ENCODE results near the gene ADAM12. TPM values are rescaled to one million over a fixed set of nuclear protein-coding genes. Genes with fewer than 3 reads are reported as not detected.

Gene ADAM12
- total RNA-seq, 1 experiment from 2014 or later = 0.24 TPM

GRCh38 chr10:126027692-126028091 is 360.6 kb downstream of the ADAM12 start:
- H3K79me1 ChIP-seq (ENCODE audit: insufficient read depth, low read depth, low read length, poor library complexity, severe bottlenecking) = no peaks in the 10 kb centered on the region
- H3K27ac ChIP-seq (ENCODE audit: insufficient read length, low read depth, low read length) = no peak overlapping the region
- no peak overlapping the region for H2AFZ ChIP-seq (ENCODE audit: low read length)
- no peaks in the 10 kb centered on the region for H3K23me2 ChIP-seq (ENCODE audit: insufficient read length, low read depth, low read length, poor library complexity, severe bottlenecking)
- H3K9ac ChIP-seq (ENCODE audit: extremely low read depth, insufficient read length, low read length) = no peak overlapping the region
- H4K91ac ChIP-seq (ENCODE audit: insufficient read length, low read depth, low read length) = no peak overlapping the region
- H4K20me1 ChIP-seq (ENCODE audit: control insufficient read depth, insufficient read depth, insufficient read length) = no peaks in the 10 kb centered on the region
- no peaks in the 10 kb centered on the region for H3K27me3 ChIP-seq (ENCODE audit: insufficient read depth, low read length)
- WGBS (ENCODE audit: extremely low coverage, insufficient read length, low lambda C conversion rate) = no CpG with 5 or more reads among the region's 1 CpG
- no peaks in the 10 kb centered on the region for H3K79me2 ChIP-seq (ENCODE audit: insufficient read depth, low read length)
- no peak overlapping the region for H3K14ac ChIP-seq (ENCODE audit: insufficient read depth, low read length)
- no peak for TF ChIP-seq CTCF (conservative IDR thresholded peaks at IDR 0.05)
- H2AK5ac ChIP-seq (ENCODE audit: insufficient read length, low read length) = no peak overlapping the region
- H3K4me2 ChIP-seq (ENCODE audit: insufficient read depth, insufficient read length, low read length) = no peak overlapping the region
- H4K5ac ChIP-seq (ENCODE audit: insufficient read length, low read depth, low read length) = no peak overlapping the region
- no peak overlapping the region for H3K4ac ChIP-seq (ENCODE audit: low read depth, low read length)
- no peaks in the 10 kb centered on the region for H3K9me3 ChIP-seq (ENCODE audit: control insufficient read depth, low read depth, low read length)
- Mint-ChIP-seq H3K27me3 (ENCODE audit: low read depth) (peaks cover 8% of the 10 kb centered on the region), H3K4me1 (0 out of 4 replicates have a peak, but pooled peaks cover 0 to 3% of the 10 kb centered on the region in 2 experiments), H3K4me3 (no peak overlapping the region), H3K36me3 (ENCODE audit: insufficient read depth in 1 of 3, low read depth in 3 of 3) (peaks cover 0 to 14% (median 8%) of the 10 kb centered on the region in 3 experiments; a peak in 4 of 7 replicates), H3K9me3 (peaks cover 18% of the 10 kb centered on the region in 2 experiments; a peak in 4 of 5 replicates), H3K27ac (no peak overlapping the region)
- no peak overlapping the region for H2BK20ac ChIP-seq (ENCODE audit: low read depth, low read length, poor library complexity, severe bottlenecking)
- no peak overlapping the region for H2BK15ac ChIP-seq (ENCODE audit: low read depth, low read length)
- no peaks in the 10 kb centered on the region for H3K4me1 ChIP-seq (ENCODE audit: insufficient read depth, low read length)
- DNase-seq = no peak
- no peak overlapping the region for H4K8ac ChIP-seq (replicated peaks; ENCODE audit: insufficient read length, low read depth, low read length)
- no peak overlapping the region for H3T11ph ChIP-seq (ENCODE audit: low read length)
- H2BK12ac ChIP-seq (ENCODE audit: insufficient read length, low read depth, low read length) = no peak overlapping the region
- no peak overlapping the region for H3K18ac ChIP-seq (ENCODE audit: insufficient read length, low read depth, low read length)
- H2BK120ac ChIP-seq (ENCODE audit: low read depth, low read length, poor library complexity, severe bottlenecking) = no peak overlapping the region
- H3K23ac ChIP-seq (ENCODE audit: insufficient read length, low read depth, low read length) = no peak overlapping the region
- H3K56ac ChIP-seq (ENCODE audit: insufficient read length, low read depth, low read length) = no peak overlapping the region
- no peak overlapping the region for H2BK5ac ChIP-seq (ENCODE audit: insufficient read length, low read length)

Data from H9 (cell line).